Naive thymus-derived CD4-positive, alpha-beta T cell (primary cell): ENCODE measurements around the gene ATP5MG. TPM values are rescaled to one million over a fixed set of nuclear protein-coding genes. Genes with fewer than 3 reads are reported as not detected.

Experiments used
- polyA plus RNA-seq, 2 donors: library from polyadenylated mRNA; unstranded; fragments of 300-500 nt; fragmentation: Illumina TruSeq; gene quantifications; one replicate each; pipeline ENCODE4 v1.2.3, GENCODE V29; 2021
- total RNA-seq, 6 experiments: library from RNA in 5 of 6; stranded (reverse) in 5 of 6; gene quantifications; 1 replicate in 5 of 6; 2 replicates in 1 of 6; pipeline ENCODE4 v1.2.3 and lab custom pipeline; 2021 to 2026

ATP5MG gene
- total and polyA plus RNA-seq, 7 experiments from 2014 or later = 140 to 842 (median 194) TPM

Other genes starting within 250 kb of the ATP5MG start
- under 1 TPM in 1 of 5 experiments, not detected in 4; 0.19 TPM for gene SCN4B, start 248.8 kb upstream of the ATP5MG start, total RNA-seq
- gene SCN4B, start 248.8 kb upstream of the ATP5MG start, polyA plus RNA-seq = not detected
- not detected for gene SCN2B, start 225.0 kb upstream of the ATP5MG start, total RNA-seq
- gene SCN2B, start 225.0 kb upstream of the ATP5MG start, polyA plus RNA-seq = not detected
- 100 to 1,000 TPM in 3 of 5 experiments, 10 to 100 TPM in 2; 64.3 to 120 (median 118) TPM for gene JAML, start 176.6 kb upstream of the ATP5MG start, total RNA-seq
- gene JAML, start 176.6 kb upstream of the ATP5MG start, polyA plus RNA-seq = 100 to 1,000 TPM in 1 of 2 donors, 10 to 100 TPM in 1; 94.1 to 195 TPM
- 10 to 100 TPM; 13.3 to 17.4 (median 17.0) TPM for gene MPZL3, start 149.2 kb upstream of the ATP5MG start, total RNA-seq
- 1 to 10 TPM; 3.6 to 4.6 TPM for gene MPZL3, start 149.2 kb upstream of the ATP5MG start, polyA plus RNA-seq
- gene MPZL2, start 137.3 kb upstream of the ATP5MG start, total RNA-seq = 1 to 10 TPM in 4 of 5 experiments, under 1 TPM in 1; 0.69 to 5.9 (median 1.6) TPM
- 1 to 10 TPM; 1.2 to 1.5 TPM for gene MPZL2, start 137.3 kb upstream of the ATP5MG start, polyA plus RNA-seq
- 100 to 1,000 TPM; 392 to 706 (median 670) TPM for gene CD3E, start 96.9 kb upstream of the ATP5MG start, total RNA-seq
- 1,000 to 10,000 TPM in 1 of 2 donors, 100 to 1,000 TPM in 1; 987 to 1,286 TPM for gene CD3E, start 96.9 kb upstream of the ATP5MG start, polyA plus RNA-seq
- 100 to 1,000 TPM; 232 to 597 (median 352) TPM for gene CD3D, start 58.9 kb upstream of the ATP5MG start, total RNA-seq
- gene CD3D, start 58.9 kb upstream of the ATP5MG start, polyA plus RNA-seq = 1,000 to 10,000 TPM in 1 of 2 donors, 100 to 1,000 TPM in 1; 947 to 1,287 TPM
- 100 to 1,000 TPM; 122 to 220 (median 192) TPM for gene CD3G, start 57.3 kb upstream of the ATP5MG start, total RNA-seq
- gene CD3G, start 57.3 kb upstream of the ATP5MG start, polyA plus RNA-seq = 100 to 1,000 TPM; 333 to 459 TPM
- gene UBE4A, start 42.0 kb upstream of the ATP5MG start, total RNA-seq = 10 to 100 TPM; 38.4 to 54.5 (median 46.9) TPM
- 10 to 100 TPM; 20.3 to 31.7 TPM for gene UBE4A, start 42.0 kb upstream of the ATP5MG start, polyA plus RNA-seq
- 100 to 1,000 TPM; 140 to 192 (median 161) TPM for gene KMT2A, start 34.9 kb downstream of the ATP5MG start, total RNA-seq
- gene KMT2A, start 34.9 kb downstream of the ATP5MG start, polyA plus RNA-seq = 10 to 100 TPM; 19.6 to 32.9 TPM
- 1 to 10 TPM in 3 of 5 experiments, under 1 TPM in 2; 0.34 to 2.7 (median 1.1) TPM for gene TTC36, start 125.9 kb downstream of the ATP5MG start, total RNA-seq
- 1 to 10 TPM in 1 of 2 donors, under 1 TPM in 1; 0.29 to 1.2 TPM for gene TTC36, start 125.9 kb downstream of the ATP5MG start, polyA plus RNA-seq
- 10 to 100 TPM; 12.1 to 32.8 (median 27.6) TPM for gene TMEM25, start 129.6 kb downstream of the ATP5MG start, total RNA-seq
- 10 to 100 TPM; 24.0 to 30.9 TPM for gene TMEM25, start 129.6 kb downstream of the ATP5MG start, polyA plus RNA-seq
- gene IFT46, start 164.3 kb downstream of the ATP5MG start, total RNA-seq = 10 to 100 TPM in 3 of 5 experiments, 1 to 10 TPM in 2; 5.4 to 16.6 (median 10.4) TPM
- gene IFT46, start 164.3 kb downstream of the ATP5MG start, polyA plus RNA-seq = 1 to 10 TPM; 6.7 to 7.0 TPM
- gene ARCN1, start 170.8 kb downstream of the ATP5MG start, total RNA-seq = 100 to 1,000 TPM in 3 of 5 experiments, 10 to 100 TPM in 2; 71.2 to 134 (median 115) TPM
- 100 to 1,000 TPM; 139 to 170 TPM for gene ARCN1, start 170.8 kb downstream of the ATP5MG start, polyA plus RNA-seq
- gene PHLDB1, start 206.0 kb downstream of the ATP5MG start, total RNA-seq = 1 to 10 TPM in 4 of 5 experiments, under 1 TPM in 1; 0.68 to 4.9 (median 3.0) TPM
- under 1 TPM; 0.39 to 0.40 TPM for gene PHLDB1, start 206.0 kb downstream of the ATP5MG start, polyA plus RNA-seq